HEK293T (cell line): ENCODE measurements around the gene DIO3.

Experiments
- ELF4 ChIP-seq: fragments of 450-650 bp; IDR thresholded peaks from 2 replicates; pipeline ENCODE4 v1.6.1; 2017; ENCODE audit warnings: antibody characterized with exemption
- HDGF ChIP-seq: fragments of 450-650 bp; IDR thresholded peaks from 2 replicates; pipeline ENCODE4 v1.6.1; 2017; ENCODE audit warnings: antibody characterized with exemption, borderline replicate concordance
- PKNOX1 ChIP-seq: fragments of 450-650 bp; IDR thresholded peaks from 2 replicates; pipeline ENCODE4 v1.6.1; 2016

- TF ChIP-seq PKNOX1 (no peak), HDGF (no peak), ELF4 (no peak)
Measured at GRCh38 chr14:101587441-101587911, 26.2 kb downstream of the DIO3 start.
